Measurements from ENCODE around the gene SYCP2L.
"Not testable (repeated sequence)": the region's sequence is repeated elsewhere in the genome, so short reads cannot be mapped to it uniquely, and the experiment has no call there.

The SYCP2L gene

GRCh38 chr6:10849901-10850300, 37.0 kb upstream of the SYCP2L start:
- no peak for DNase-seq (ENCODE audit: low spot score)
- in situ Hi-C loops (cut with MboI; ENCODE audit: low sequenced_read_pairs, unreplicated experiment), result no loop called here
- no peak for TF ChIP-seq CTCF (IDR thresholded peaks at IDR 0.05; ENCODE audit: borderline replicate concordance, control extremely low read depth, extremely low read depth, insufficient read depth, missing control alignments)

- no peak for TF ChIP-seq CTCF (IDR thresholded peaks at IDR 0.05; ENCODE audit: borderline replicate concordance, control extremely low read depth, extremely low read depth, insufficient read depth, missing control alignments)
- no peak for DNase-seq (ENCODE audit: low spot score)
- in situ Hi-C loops (cut with MboI; ENCODE audit: low sequenced_read_pairs, unreplicated experiment), result no loop called here
Observed at GRCh38 chr6:10850728-10851127, 36.1 kb upstream of the SYCP2L start.

- TF ChIP-seq CTCF (IDR thresholded peaks at IDR 0.05; ENCODE audit: borderline replicate concordance, control extremely low read depth, extremely low read depth, insufficient read depth, missing control alignments), result no peak
- DNase-seq (ENCODE audit: low spot score), result no peak
- in situ Hi-C loops (cut with MboI; ENCODE audit: low sequenced_read_pairs, unreplicated experiment), result no loop called here
Observed at GRCh38 chr6:10852361-10852960, 34.4 kb upstream of the SYCP2L start.

GRCh38 chr6:10853849-10854300, 33.0 kb upstream of the SYCP2L start:
- DNase-seq (ENCODE audit: low spot score); in situ Hi-C loops (cut with MboI; ENCODE audit: low sequenced_read_pairs, unreplicated experiment): not testable (repeated sequence)

GRCh38 chr6:10854922-10855632, 31.8 kb upstream of the SYCP2L start:
- TF ChIP-seq CTCF (IDR thresholded peaks at IDR 0.05; ENCODE audit: borderline replicate concordance, control extremely low read depth, extremely low read depth, insufficient read depth, missing control alignments), result no peak
- in situ Hi-C loops (cut with MboI; ENCODE audit: low sequenced_read_pairs, unreplicated experiment), result no loop called here
- no peak for DNase-seq (ENCODE audit: low spot score)

GRCh38 chr6:10857259-10857658, 29.6 kb upstream of the SYCP2L start:
- no peak for TF ChIP-seq CTCF (IDR thresholded peaks at IDR 0.05; ENCODE audit: borderline replicate concordance, control extremely low read depth, extremely low read depth, insufficient read depth, missing control alignments)
- in situ Hi-C loops (cut with MboI; ENCODE audit: low sequenced_read_pairs, unreplicated experiment), result no loop called here
- no peak for DNase-seq (ENCODE audit: low spot score)

GRCh38 chr6:10861086-10861485, 25.8 kb upstream of the SYCP2L start:
- in situ Hi-C loops (cut with MboI; ENCODE audit: low sequenced_read_pairs, unreplicated experiment), result no loop called here
- no peak for DNase-seq (ENCODE audit: low spot score)
- no peak for TF ChIP-seq CTCF (IDR thresholded peaks at IDR 0.05; ENCODE audit: borderline replicate concordance, control extremely low read depth, extremely low read depth, insufficient read depth, missing control alignments)

Data from GM13976 (cell line).